ENCODE data around the gene PADI6.

Gene PADI6

GRCh38 chr1:17358557-17358956, 13.4 kb upstream of the PADI6 start:
- DNase-seq: no peak

GRCh38 chr1:17359031-17359430, 13.0 kb upstream of the PADI6 start:
- DNase-seq: no peak

GRCh38 chr1:17359808-17360207, 12.2 kb upstream of the PADI6 start:
- no peak for DNase-seq

- DNase-seq: no peak
Observed at GRCh38 chr1:17360272-17360956, 11.6 kb upstream of the PADI6 start.

- DNase-seq: no peak
Observed at GRCh38 chr1:17361687-17362086, 10.3 kb upstream of the PADI6 start.

GRCh38 chr1:17363351-17363750, 8.6 kb upstream of the PADI6 start:
- no peak for DNase-seq

GRCh38 chr1:17363771-17364170, 8.2 kb upstream of the PADI6 start:
- no peak for DNase-seq

- peak; percentile 58 for DNase-seq
Observed at GRCh38 chr1:17365293-17365692, 6.7 kb upstream of the PADI6 start.

GRCh38 chr1:17369466-17369865, 2.5 kb upstream of the PADI6 start:
- no peak for DNase-seq

- no peak for DNase-seq
Observed at GRCh38 chr1:17370618-17371017, 1.4 kb upstream of the PADI6 start.

GRCh38 chr1:17372955-17373354, 959 bp downstream of the PADI6 start:
- no peak for DNase-seq

- DNase-seq: no peak
Observed at GRCh38 chr1:17375651-17376050, 3.7 kb downstream of the PADI6 start.

- no peak for DNase-seq
Observed at GRCh38 chr1:17377325-17377953, 5.4 kb downstream of the PADI6 start.

- no peak for DNase-seq
Observed at GRCh38 chr1:17381161-17381560, 9.2 kb downstream of the PADI6 start.

GRCh38 chr1:17392199-17392740, 20.3 kb downstream of the PADI6 start:
- DNase-seq: no peak

- DNase-seq: peak; percentile 56
Observed at GRCh38 chr1:17393230-17393629, 21.2 kb downstream of the PADI6 start.

- peak; percentile 24 for DNase-seq
Observed at GRCh38 chr1:17397910-17398695, 26.1 kb downstream of the PADI6 start.

GRCh38 chr1:17400725-17401341, 28.8 kb downstream of the PADI6 start:
- no peak for DNase-seq

- no peak for DNase-seq
Observed at GRCh38 chr1:17401841-17402240, 29.8 kb downstream of the PADI6 start.

- no peak for DNase-seq
Observed at GRCh38 chr1:17403081-17403480, 31.1 kb downstream of the PADI6 start.

- DNase-seq: no peak
Observed at GRCh38 chr1:17404034-17404684, 32.2 kb downstream of the PADI6 start.

GRCh38 chr1:17404820-17405219, 32.8 kb downstream of the PADI6 start:
- DNase-seq: no peak

Data from MV-4-11 (cell line).